SK-N-SH treated with all-trans-retinoic acid at 6 μM for 48 hours (cell line): ENCODE results near the gene MARCKS.

Experiments used
- ARNTL ChIP-seq: fragments of 450-650 bp; formaldehyde crosslinking; IDR thresholded peaks from 2 replicates; pipeline ENCODE4 v1.5.0; 2020; ENCODE audit warnings: low read depth, mild to moderate bottlenecking, moderate library complexity, borderline replicate concordance
- CSDC2 ChIP-seq: fragments of 250-450 bp; sonication (Bioruptor Pico); IDR thresholded peaks from 2 replicates; pipeline ENCODE4 v1.5.0; 2020; ENCODE audit warnings: mild to moderate bottlenecking, moderate library complexity
- OSR1 ChIP-seq: fragments of 250-450 bp; sonication (Bioruptor Pico); IDR thresholded peaks from 2 replicates; pipeline ENCODE4 v1.8.0; 2022; ENCODE audit warnings: moderate library complexity, mild to moderate bottlenecking, inconsistent platforms
- PPARA ChIP-seq: fragments of 250-450 bp; sonication (Bioruptor Pico); IDR thresholded peaks from 2 replicates; pipeline ENCODE4 v1.5.0; 2020; ENCODE audit warnings: mild to moderate bottlenecking, borderline replicate concordance
- TCF4 ChIP-seq: fragments of 250-450 bp; sonication (Bioruptor Pico); IDR thresholded peaks from 2 replicates; pipeline ENCODE4 v1.8.0; 2021; ENCODE audit warnings: mild to moderate bottlenecking, moderate library complexity, borderline replicate concordance
- TOX ChIP-seq: fragments of 250-450 bp; sonication (Bioruptor Pico); IDR thresholded peaks from 2 replicates; pipeline ENCODE4 v1.8.0; 2021; ENCODE audit warnings: mild to moderate bottlenecking, moderate library complexity, borderline replicate concordance
- ZC3H10 ChIP-seq: fragments of 250-450 bp; sonication (Bioruptor Pico); IDR thresholded peaks from 2 replicates; pipeline ENCODE4 v1.5.1; 2021; ENCODE audit warnings: mild to moderate bottlenecking, moderate library complexity
- ZFP30 ChIP-seq: fragments of 450-650 bp; formaldehyde crosslinking; IDR thresholded peaks from 2 replicates; pipeline ENCODE4 v1.5.0; 2022; ENCODE audit warnings: mild to moderate bottlenecking, moderate library complexity
- ZNF70 ChIP-seq: fragments of 450-650 bp; formaldehyde crosslinking; IDR thresholded peaks from 2 replicates; pipeline ENCODE4 v1.5.0; 2020; ENCODE audit warnings: mild to moderate bottlenecking, moderate library complexity
- ZNF8 ChIP-seq: fragments of 450-650 bp; formaldehyde crosslinking; IDR thresholded peaks from 2 replicates; pipeline ENCODE4 v1.5.0; 2020; ENCODE audit warnings: mild to moderate bottlenecking, moderate library complexity
- TF ChIP-seq, protein P1 (sequence below): fragments of 250-450 bp; sonication (Bioruptor Pico); IDR thresholded peaks from 2 replicates; pipeline ENCODE4 v1.8.0; 2020; ENCODE audit warnings: mild to moderate bottlenecking, moderate library complexity, borderline replicate concordance
- TF ChIP-seq, protein P2 (sequence below): fragments of 250-450 bp; sonication (Bioruptor Pico); IDR thresholded peaks from 2 replicates; pipeline ENCODE4 v1.8.0; 2021; ENCODE audit warnings: low read depth, mild to moderate bottlenecking, moderate library complexity, borderline replicate concordance
- TF ChIP-seq, protein P3 (sequence below): fragments of 250-450 bp; sonication (Bioruptor Pico); IDR thresholded peaks from 2 replicates; pipeline ENCODE4 v1.5.0; 2020; ENCODE audit warnings: mild to moderate bottlenecking, moderate library complexity

DNA sequence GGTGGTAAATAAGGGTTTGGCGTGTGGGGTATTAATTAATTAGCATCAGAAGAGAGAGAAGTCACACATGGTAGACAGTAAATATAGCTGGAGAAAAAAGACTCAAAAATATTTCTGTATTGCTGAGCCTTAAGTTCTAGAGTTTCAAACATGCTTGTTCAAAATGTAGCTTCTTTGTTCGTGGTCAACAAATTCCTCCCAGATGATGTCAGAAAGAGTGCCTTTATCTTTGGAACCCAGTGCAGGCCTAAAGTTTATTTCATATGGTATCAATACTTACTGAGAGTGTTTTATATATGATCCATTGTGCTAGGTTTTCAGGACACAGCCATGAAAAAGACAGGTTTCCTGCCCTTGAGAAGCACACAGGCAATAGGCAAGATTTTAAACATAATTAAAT lies 18.3 kb downstream of the MARCKS start:
- TF ChIP-seq, protein P1, sequence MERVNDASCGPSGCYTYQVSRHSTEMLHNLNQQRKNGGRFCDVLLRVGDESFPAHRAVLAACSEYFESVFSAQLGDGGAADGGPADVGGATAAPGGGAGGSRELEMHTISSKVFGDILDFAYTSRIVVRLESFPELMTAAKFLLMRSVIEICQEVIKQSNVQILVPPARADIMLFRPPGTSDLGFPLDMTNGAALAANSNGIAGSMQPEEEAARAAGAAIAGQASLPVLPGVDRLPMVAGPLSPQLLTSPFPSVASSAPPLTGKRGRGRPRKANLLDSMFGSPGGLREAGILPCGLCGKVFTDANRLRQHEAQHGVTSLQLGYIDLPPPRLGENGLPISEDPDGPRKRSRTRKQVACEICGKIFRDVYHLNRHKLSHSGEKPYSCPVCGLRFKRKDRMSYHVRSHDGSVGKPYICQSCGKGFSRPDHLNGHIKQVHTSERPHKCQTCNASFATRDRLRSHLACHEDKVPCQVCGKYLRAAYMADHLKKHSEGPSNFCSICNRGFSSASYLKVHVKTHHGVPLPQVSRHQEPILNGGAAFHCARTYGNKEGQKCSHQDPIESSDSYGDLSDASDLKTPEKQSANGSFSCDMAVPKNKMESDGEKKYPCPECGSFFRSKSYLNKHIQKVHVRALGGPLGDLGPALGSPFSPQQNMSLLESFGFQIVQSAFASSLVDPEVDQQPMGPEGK (CRISPR knock-in tag) = no peak
- TF ChIP-seq ZC3H10 (CRISPR knock-in tag) (no peak), OSR1 (CRISPR knock-in tag) (no peak), TCF4 (CRISPR knock-in tag) (no peak), ARNTL (CRISPR knock-in tag) (no peak), CSDC2 (CRISPR knock-in tag) (no peak), ZNF70 (CRISPR knock-in tag) (no peak), ZNF8 (no peak), ZFP30 (CRISPR knock-in tag) (no peak), TOX (no peak), PPARA (CRISPR knock-in tag) (no peak)
- TF ChIP-seq, protein P2, sequence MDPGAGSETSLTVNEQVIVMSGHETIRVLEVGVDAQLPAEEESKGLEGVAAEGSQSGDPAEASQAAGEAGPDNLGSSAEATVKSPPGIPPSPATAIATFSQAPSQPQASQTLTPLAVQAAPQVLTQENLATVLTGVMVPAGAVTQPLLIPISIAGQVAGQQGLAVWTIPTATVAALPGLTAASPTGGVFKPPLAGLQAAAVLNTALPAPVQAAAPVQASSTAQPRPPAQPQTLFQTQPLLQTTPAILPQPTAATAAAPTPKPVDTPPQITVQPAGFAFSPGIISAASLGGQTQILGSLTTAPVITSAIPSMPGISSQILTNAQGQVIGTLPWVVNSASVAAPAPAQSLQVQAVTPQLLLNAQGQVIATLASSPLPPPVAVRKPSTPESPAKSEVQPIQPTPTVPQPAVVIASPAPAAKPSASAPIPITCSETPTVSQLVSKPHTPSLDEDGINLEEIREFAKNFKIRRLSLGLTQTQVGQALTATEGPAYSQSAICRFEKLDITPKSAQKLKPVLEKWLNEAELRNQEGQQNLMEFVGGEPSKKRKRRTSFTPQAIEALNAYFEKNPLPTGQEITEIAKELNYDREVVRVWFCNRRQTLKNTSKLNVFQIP = no peak
- TF ChIP-seq, protein P3, sequence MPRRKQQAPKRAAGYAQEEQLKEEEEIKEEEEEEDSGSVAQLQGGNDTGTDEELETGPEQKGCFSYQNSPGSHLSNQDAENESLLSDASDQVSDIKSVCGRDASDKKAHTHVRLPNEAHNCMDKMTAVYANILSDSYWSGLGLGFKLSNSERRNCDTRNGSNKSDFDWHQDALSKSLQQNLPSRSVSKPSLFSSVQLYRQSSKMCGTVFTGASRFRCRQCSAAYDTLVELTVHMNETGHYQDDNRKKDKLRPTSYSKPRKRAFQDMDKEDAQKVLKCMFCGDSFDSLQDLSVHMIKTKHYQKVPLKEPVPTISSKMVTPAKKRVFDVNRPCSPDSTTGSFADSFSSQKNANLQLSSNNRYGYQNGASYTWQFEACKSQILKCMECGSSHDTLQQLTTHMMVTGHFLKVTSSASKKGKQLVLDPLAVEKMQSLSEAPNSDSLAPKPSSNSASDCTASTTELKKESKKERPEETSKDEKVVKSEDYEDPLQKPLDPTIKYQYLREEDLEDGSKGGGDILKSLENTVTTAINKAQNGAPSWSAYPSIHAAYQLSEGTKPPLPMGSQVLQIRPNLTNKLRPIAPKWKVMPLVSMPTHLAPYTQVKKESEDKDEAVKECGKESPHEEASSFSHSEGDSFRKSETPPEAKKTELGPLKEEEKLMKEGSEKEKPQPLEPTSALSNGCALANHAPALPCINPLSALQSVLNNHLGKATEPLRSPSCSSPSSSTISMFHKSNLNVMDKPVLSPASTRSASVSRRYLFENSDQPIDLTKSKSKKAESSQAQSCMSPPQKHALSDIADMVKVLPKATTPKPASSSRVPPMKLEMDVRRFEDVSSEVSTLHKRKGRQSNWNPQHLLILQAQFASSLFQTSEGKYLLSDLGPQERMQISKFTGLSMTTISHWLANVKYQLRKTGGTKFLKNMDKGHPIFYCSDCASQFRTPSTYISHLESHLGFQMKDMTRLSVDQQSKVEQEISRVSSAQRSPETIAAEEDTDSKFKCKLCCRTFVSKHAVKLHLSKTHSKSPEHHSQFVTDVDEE (CRISPR knock-in tag) = no peak
